Right lobe of liver (tissue), 4 donors: ENCODE data around the gene ITFG2.
A peak's percentile ranks its signal among the peaks of the same experiment; 100 is the strongest.

Experiments used
- POLR2A ChIP-seq: fragments of 450-650 bp; IDR thresholded peaks from one replicate; pipeline ENCODE4 v1.6.1; 2017; ENCODE audit warnings: antibody characterized with exemption, mild to moderate bottlenecking
- TF ChIP-seq, protein P1 (sequence below), 4 donors: fragments of 200-600 bp in 3 of 4; fragments of 450-650 bp in 1 of 4; IDR thresholded peaks; one replicate each; pipeline versions ENCODE4 v1.5.1 to v1.8.0; 2016 to 2022; ENCODE audit warnings: antibody characterized with exemption in 4 of 4, mild to moderate bottlenecking in 2 of 4
- donor health status: DM: no; HTN: no; CAD: no.
- donor health status: DM: no; HTN: no; CAD: no.
- donor health status: DM: no; HTN: yes; CAD: no.

DNA sequence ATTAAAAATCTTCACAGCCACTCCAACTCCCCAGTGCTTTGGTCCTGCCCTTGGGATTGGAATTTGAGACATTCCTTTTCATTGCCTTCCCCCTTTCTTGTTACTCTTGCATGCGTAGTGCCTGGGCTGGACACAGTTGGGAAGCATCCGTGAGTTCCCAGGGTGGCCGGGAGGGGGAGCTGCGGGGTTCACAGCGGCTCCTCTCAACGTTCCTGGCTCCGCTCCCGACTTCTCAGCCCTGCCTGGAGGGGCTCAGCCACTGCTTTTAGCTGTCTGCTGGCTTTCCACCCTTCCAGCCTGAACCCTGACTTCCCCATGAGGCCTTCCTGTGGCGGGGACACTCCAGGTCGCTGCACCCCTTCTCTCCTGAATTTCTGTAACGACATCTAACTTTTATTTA is 41.2 kb downstream of the ITFG2 start:
- TF ChIP-seq, protein P1, sequence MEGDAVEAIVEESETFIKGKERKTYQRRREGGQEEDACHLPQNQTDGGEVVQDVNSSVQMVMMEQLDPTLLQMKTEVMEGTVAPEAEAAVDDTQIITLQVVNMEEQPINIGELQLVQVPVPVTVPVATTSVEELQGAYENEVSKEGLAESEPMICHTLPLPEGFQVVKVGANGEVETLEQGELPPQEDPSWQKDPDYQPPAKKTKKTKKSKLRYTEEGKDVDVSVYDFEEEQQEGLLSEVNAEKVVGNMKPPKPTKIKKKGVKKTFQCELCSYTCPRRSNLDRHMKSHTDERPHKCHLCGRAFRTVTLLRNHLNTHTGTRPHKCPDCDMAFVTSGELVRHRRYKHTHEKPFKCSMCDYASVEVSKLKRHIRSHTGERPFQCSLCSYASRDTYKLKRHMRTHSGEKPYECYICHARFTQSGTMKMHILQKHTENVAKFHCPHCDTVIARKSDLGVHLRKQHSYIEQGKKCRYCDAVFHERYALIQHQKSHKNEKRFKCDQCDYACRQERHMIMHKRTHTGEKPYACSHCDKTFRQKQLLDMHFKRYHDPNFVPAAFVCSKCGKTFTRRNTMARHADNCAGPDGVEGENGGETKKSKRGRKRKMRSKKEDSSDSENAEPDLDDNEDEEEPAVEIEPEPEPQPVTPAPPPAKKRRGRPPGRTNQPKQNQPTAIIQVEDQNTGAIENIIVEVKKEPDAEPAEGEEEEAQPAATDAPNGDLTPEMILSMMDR (IDR thresholded peaks at IDR 0.05), result peak; percentile 58 to 77 (median 72)
- TF ChIP-seq POLR2A, result no peak
